Testis (tissue), 3 donors: ENCODE measurements around the gene CYREN. TPM values are rescaled to one million over a fixed set of nuclear protein-coding genes. Genes with fewer than 3 reads are reported as not detected.
"Not testable (repeated sequence)": the region's sequence is repeated elsewhere in the genome, so short reads cannot be mapped to it uniquely, and the experiment has no call there.

ENCODE experiments used
- DNase-seq: peaks from one replicate; pipeline ENCODE4 v3.0.0-alpha.2; 2019
- H3K27ac ChIP-seq, 2 donors: fragments of 200-600 bp; sonication (generic); one replicate each; pipeline ENCODE4 v1.5.1; 2019
- H3K27me3 ChIP-seq: fragments of 200-600 bp; sonication (generic); one replicate; pipeline ENCODE4 v1.5.1; 2019
- H3K36me3 ChIP-seq: fragments of 200-600 bp; sonication (generic); one replicate; pipeline ENCODE4 v1.5.1; 2017; ENCODE audit warnings: low read depth; ENCODE audit errors: missing control alignments
- H3K4me1 ChIP-seq: fragments of 200-600 bp; sonication (generic); one replicate; pipeline ENCODE4 v1.5.1; 2019
- H3K4me3 ChIP-seq, 2 donors: fragments of 200-600 bp; sonication (generic); one replicate each; pipeline ENCODE4 v1.5.1; 2017 to 2019
- H3K9me3 ChIP-seq: fragments of 200-600 bp; sonication (generic); one replicate; pipeline ENCODE4 v1.5.1; 2017
- POLR2A ChIP-seq: fragments of 450-650 bp; IDR thresholded peaks from one replicate; pipeline ENCODE4 v1.6.1; 2017; ENCODE audit warnings: antibody characterized with exemption, mild to moderate bottlenecking, moderate library complexity
- WGBS, 2 donors: methylation state at CpG; one replicate each; pipeline ENCODE4 v1.1.5; 2018; 5-methylcytosine and 5-hydroxymethylcytosine counted together
- intact Hi-C: fragments of 100-400 bp; cut with DNase I; formaldehyde crosslinking; loops from one replicate; pipeline ENCODE4 v1.15.1; 2023; ENCODE audit warnings: low total_unique reads
- polyA plus RNA-seq: library from polyadenylated mRNA; stranded (reverse); fragments of 350-450 nt; fragmentation: Illumina TruSeq; extraction: RNeasy Lipid Tissue Mini Kit (QIAGEN cat#74804); gene quantifications from one replicate; pipeline ENCODE4 v1.2.3, GENCODE V29; 2014; ENCODE audit warnings: low read depth, low replicate concordance; ENCODE audit not compliant: insufficient read depth
- total RNA-seq, 2 donors: library from RNA; depleted of rRNA; stranded (reverse); fragments of >200 nt; gene quantifications; one replicate each; pipeline ENCODE4 v1.2.3, GENCODE V29; 2016
- TF ChIP-seq, protein P1 (sequence below), 3 experiments: fragments of 450-650 bp in 2 of 3; fragments of 200-600 bp in 1 of 3; sonication (generic) in 1 of 3; IDR thresholded peaks; one replicate each; pipeline ENCODE4 v1.5.1; 2016 to 2019; ENCODE audit warnings: antibody characterized with exemption in 3 of 3, mild to moderate bottlenecking in 2 of 3, moderate library complexity in 1 of 3

The CYREN gene
- total and polyA plus RNA-seq, 3 donors from 2014 or later: 36.3 to 47.3 (median 44.3) TPM

DNA sequence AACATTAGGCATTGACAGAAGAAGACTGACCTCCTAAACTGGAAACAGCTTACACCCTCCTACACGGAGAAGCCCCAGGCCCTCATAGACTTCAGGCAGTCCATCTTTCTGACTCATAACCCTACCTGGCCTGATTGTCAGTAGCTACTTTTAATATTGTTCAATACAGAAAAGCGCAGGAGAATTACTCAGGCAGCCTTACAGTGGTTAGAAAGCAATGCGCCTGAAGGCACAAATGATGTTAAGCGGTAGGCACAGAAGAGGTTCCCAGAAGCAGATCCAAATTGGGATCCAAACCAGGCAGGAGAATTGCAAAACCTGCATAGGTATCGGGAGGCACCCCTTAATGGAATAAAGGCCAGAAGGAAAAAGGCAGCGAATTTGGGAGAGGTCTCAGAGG is 5.4 kb upstream of the CYREN start:
- H3K27me3 ChIP-seq: no peaks in the 10 kb centered on the region
- no peaks in the 10 kb centered on the region for H3K9me3 ChIP-seq
- TF ChIP-seq POLR2A: no peak
- TF ChIP-seq, protein P1, sequence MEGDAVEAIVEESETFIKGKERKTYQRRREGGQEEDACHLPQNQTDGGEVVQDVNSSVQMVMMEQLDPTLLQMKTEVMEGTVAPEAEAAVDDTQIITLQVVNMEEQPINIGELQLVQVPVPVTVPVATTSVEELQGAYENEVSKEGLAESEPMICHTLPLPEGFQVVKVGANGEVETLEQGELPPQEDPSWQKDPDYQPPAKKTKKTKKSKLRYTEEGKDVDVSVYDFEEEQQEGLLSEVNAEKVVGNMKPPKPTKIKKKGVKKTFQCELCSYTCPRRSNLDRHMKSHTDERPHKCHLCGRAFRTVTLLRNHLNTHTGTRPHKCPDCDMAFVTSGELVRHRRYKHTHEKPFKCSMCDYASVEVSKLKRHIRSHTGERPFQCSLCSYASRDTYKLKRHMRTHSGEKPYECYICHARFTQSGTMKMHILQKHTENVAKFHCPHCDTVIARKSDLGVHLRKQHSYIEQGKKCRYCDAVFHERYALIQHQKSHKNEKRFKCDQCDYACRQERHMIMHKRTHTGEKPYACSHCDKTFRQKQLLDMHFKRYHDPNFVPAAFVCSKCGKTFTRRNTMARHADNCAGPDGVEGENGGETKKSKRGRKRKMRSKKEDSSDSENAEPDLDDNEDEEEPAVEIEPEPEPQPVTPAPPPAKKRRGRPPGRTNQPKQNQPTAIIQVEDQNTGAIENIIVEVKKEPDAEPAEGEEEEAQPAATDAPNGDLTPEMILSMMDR (IDR thresholded peaks at IDR 0.05): no peak
- no peaks in the 10 kb centered on the region for H3K4me1 ChIP-seq
- no peak overlapping the region for H3K27ac ChIP-seq
- no peaks in the 10 kb centered on the region for H3K36me3 ChIP-seq
- intact Hi-C loops: no loop called here
- DNase-seq: no peak
- no peak overlapping the region for H3K4me3 ChIP-seq
- WGBS, 2 donors: 93 to 94% methylated on average over 6 of the region's 6 CpGs

DNA sequence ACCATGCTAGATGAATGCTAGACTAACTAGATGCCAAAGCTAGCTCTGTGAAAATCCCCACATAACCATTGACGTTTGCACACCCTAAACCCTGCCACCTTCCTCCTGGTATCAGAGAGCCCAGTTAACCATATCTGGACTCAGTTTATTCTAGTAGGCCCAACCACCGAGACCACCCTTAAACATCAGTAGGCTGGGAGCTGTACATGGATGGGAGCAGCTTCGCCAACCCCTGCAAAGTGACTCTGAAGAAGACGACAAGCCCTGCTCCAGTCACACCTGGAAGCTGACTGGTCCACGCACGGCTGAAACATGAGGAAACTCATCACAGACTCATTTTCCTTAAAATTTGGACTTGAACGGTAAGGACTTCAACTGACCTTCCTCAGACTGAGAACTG is 4.4 kb upstream of the CYREN start:
- Histone ChIP-seq H3K4me3 (no peak overlapping the region), H3K9me3 (no peaks in the 10 kb centered on the region), H3K36me3 (no peaks in the 10 kb centered on the region), H3K27ac (no peak overlapping the region), H3K27me3 (no peaks in the 10 kb centered on the region), H3K4me1 (no peaks in the 10 kb centered on the region)
- intact Hi-C loops: no loop called here
- 94 to 95% methylated on average over 7 of the region's 7 CpGs for WGBS, 2 donors
- no peak for TF ChIP-seq POLR2A
- no peak for DNase-seq

DNA sequence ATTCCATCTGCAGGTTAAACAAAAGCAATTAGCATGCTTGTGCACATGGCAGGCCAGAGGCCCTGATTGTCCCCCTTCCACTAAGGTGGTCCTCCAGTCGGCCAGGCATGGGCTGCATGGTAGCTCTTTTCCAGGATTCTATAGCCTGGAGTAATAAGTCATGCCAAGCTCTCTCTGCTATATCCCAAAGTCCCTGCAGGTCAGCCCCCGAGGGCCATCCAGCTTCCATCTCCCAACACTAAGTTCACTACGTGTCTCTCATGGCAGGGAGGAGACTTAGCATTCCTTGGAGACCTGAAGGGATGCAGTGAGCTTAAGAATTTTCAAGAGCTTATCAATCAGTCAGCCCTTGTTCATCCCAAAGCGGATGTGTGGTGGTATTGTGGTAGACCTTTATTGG is 3.4 kb upstream of the CYREN start:
- H3K4me3 ChIP-seq, H3K4me1 ChIP-seq, H3K27ac ChIP-seq, DNase-seq, H3K27me3 ChIP-seq, intact Hi-C loops, H3K36me3 ChIP-seq, H3K9me3 ChIP-seq: not testable (repeated sequence)
- WGBS, 2 donors: 94% methylated on average over 4 of the region's 4 CpGs

DNA sequence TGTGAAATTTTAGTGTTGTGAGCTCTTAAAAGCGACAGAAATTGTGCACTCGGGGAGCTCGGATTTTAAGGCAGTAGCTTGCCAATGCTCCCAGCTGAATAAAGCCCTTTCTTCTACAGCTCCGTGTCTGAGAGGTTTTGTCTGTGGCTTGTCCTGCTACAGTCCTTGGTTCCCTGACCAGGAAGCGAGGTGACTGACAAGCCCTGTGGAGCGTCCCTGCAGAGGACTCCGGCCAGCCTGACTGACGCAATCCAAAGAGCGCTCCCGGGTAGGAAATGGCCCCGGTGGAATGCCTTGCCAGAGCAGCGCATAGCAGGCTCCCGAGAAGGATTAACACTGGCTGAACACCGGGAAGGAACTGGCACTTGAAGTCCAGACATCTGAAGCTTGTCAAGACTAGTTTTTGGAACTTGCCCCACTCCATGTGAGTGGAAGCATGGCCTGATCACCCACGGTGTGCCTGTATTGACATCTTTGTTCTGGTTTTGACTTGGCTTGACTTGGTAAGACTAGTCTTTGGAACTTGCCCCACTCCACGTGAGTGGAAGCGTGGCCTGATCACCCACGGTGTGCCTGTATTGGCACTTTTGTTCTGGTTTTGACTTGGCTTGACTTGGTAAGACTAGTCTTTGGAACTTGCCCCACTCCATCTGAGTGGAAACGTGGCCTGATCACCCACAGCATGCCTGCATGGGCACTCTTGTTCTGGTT is 1.2 kb upstream of the CYREN start:
- 53 to 71% methylated on average over 12 to 19 of the region's 19 CpGs for WGBS, 2 donors
- DNase-seq, H3K36me3 ChIP-seq, H3K9me3 ChIP-seq, intact Hi-C loops, H3K4me3 ChIP-seq, H3K27me3 ChIP-seq: not testable (repeated sequence)
- H3K27ac ChIP-seq: peak overlapping the region in 1 of 2 donors; percentile 93
- H3K4me1 ChIP-seq: peaks cover 16% of the 10 kb centered on the region

DNA sequence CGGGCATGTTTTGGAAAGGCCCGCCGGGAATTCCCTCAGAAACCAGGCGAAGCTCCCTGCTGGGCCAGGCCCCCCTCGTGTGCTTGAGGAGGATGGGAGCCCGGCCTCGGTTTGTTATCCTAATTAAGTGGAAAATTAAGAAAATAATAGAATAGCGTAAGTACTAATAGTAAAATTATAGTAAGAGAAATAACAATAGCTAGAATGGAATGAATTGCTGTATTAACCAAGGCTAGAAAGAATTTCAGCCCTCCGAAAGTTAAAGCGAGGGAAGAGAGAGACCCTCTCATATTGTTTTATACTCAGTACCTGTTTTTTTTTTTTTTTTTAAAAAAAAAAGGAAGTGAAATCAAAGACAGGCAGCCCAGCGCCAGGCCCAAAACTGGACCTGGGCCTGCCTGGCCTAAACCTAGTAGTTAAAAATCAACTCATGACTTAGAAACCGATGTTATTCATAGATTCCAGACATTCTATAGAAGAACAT is 533 bp upstream of the CYREN start:
- 13 to 15% methylated on average over 12 of the region's 12 CpGs for WGBS, 2 donors
- Histone ChIP-seq H3K4me3 (peak overlapping the region; percentile 73 to 79), H3K4me1 (peaks cover 16% of the 10 kb centered on the region), H3K27ac (peak overlapping the region; percentile 84 to 93)
- H3K36me3 ChIP-seq, H3K27me3 ChIP-seq, H3K9me3 ChIP-seq, intact Hi-C loops, DNase-seq: not testable (repeated sequence)
- TF ChIP-seq, protein P1 (IDR thresholded peaks at IDR 0.05): peak in 1 of 3 experiments; percentile 29

DNA sequence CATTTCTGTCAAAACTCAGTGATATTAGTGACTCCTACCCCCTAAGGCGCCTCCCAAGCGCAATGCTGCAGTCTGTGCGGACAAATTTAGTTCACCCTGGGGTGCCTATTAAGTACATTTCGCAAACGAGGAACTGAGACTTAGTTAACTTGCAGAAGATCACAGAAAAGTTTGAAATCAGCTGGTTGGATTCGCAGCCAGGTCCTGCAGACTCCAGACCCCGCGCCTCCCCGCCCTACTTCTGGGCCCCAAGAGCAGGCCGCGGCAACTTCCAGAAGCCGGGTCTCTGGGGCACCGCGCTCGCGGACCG is 588 bp downstream of the CYREN start:
- WGBS, 2 donors: 2 to 4% methylated on average over 9 to 17 of the region's 17 CpGs
- H3K27me3 ChIP-seq: no peaks in the 10 kb centered on the region
- H3K4me3 ChIP-seq: peak overlapping the region; percentile 73 to 79
- intact Hi-C loops: loop anchor here (10.0 kb wide), 2 partner anchors 185 to 485 kb away; partner anchors contain the start of gene AGBL3
- H3K4me1 ChIP-seq: peaks cover 16% of the 10 kb centered on the region
- TF ChIP-seq, protein P1 (IDR thresholded peaks at IDR 0.05): no peak
- TF ChIP-seq POLR2A: no peak
- peak; percentile 67 for DNase-seq
- no peaks in the 10 kb centered on the region for H3K9me3 ChIP-seq
- no peaks in the 10 kb centered on the region for H3K36me3 ChIP-seq
- H3K27ac ChIP-seq: peak overlapping the region; percentile 84 to 93
